NCI-H1694 (cell line): Measurements from ENCODE around the gene RUVBL2.
A peak's percentile ranks its signal among the peaks of the same experiment; 100 is the strongest.

Experiments
- DNase-seq: peaks from one replicate; lab custom pipeline; 2025; lab: John Stamatoyannopoulos, UW

Gene RUVBL2

DNA sequence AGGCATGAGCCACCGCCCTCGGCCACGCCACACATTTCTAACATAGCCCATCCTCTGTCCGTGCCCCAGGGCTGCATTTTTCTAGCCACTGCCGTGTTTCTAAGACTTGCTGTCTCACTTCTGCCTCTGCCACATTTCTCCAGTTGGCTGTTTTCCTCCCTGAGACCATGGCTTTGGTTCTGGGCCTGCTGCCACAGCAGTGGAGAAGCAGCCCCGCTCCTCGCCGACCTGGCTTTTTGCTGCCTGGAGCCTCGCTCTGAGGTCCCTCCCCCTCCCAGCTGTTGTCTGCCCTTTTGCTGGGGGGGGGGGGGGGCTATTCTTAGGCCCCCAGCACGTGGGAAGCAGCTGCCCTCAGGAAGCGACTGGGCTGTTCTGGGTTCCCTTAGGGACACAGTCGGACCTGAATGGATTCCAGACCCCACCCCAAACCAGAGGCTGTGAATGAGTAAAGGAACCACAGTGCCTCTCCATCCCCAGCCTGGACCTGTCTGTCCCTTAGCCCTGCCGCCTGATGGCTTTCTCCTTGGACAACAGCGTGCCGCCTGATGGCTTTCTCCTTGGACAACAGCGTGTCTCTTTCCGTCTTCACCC, 3.9 kb upstream of the RUVBL2 start:
- no peak for DNase-seq

DNA sequence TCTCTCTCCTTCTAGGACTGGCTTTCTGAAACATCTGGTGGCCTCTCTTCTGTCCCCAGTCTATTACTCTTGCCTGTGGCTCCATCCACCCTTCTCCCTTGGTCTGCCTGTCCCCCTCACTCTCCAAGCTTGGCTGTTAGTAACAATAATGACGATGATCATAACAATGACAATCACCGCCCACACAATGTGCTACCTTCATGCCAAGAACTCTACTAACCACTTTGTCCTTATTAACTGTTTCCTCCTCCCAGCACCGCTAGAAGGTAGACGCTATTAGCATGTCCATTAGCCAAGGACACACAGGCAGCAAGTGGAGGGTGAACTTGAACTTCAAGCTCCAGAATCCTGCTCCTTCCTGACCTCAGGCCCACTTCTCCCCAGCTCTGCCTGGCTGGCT, 3.3 kb upstream of the RUVBL2 start:
- DNase-seq, result no peak

- no peak for DNase-seq
Measured at GRCh38 chr19:48991011-48991609, 2.6 kb upstream of the RUVBL2 start.

- no peak for DNase-seq
Measured at GRCh38 chr19:48991873-48992580, 1.7 kb upstream of the RUVBL2 start.

DNA sequence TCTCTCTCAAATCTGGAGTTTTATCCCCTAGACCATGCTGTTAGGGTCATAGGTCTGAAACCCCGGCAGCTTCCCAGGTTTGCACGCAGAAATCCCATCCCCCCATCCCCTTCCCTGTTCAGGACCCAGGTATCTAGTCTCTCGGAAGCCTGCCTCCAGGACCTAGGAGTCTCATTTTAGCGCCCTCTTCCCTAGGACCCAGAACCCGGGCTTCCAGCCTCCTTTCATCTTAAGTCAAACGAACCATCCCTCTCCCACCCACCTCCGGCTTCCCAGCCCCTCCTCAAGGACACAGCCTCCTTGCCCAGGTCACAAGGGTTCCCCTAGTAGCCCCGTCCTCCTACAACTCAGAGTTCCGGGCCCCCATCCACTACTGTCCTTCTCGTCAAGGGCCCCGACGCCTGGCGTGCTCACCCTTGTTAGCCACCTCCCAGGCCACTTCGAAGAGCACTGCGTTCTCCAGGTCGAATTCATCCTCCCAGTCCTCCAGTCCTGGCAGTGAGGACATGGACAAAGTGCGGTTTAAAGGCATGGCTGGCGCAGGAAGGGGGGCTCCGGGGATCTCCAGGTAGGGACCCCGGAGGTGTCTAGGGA, 1.0 kb upstream of the RUVBL2 start:
- DNase-seq, result no peak

DNA sequence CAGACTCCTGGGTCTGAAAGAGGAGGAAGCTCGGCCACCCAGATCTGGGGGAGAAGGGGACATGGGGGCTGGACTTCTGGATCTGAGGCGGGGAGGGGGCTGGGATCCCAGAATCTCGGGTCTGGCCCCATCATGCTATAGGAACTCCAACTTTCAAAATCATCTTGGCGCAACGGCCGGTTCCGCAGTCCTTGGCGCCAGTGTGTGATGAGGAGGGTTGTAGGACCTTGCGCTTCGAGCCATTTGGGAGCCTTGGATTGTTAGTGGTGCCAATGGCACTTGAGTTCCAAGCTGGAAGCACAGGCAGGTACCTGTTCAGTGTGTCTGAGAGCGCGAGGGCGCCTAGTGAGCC, 324 bp downstream of the RUVBL2 start:
- DNase-seq, result no peak

DNA sequence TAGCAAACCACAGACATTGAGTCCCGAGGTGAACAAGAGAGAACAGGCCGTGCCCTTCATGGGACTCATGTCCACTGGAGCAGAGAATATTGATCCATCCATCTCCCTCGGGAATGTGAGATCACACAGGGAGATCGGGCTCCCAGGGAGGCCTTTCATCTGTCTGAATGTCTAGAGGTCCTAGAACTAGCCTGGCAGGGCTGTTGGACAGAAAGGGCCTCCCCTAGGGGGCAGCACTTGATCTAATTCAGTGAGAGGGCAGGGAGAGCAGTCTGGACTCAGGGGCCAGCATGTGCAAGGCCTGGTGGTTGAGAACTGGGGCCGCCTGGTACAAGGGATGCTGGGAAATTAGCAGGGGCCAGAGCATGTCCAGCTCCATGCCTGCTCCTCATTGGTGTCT, 4.3 kb downstream of the RUVBL2 start:
- peak; percentile 51 for DNase-seq

DNA sequence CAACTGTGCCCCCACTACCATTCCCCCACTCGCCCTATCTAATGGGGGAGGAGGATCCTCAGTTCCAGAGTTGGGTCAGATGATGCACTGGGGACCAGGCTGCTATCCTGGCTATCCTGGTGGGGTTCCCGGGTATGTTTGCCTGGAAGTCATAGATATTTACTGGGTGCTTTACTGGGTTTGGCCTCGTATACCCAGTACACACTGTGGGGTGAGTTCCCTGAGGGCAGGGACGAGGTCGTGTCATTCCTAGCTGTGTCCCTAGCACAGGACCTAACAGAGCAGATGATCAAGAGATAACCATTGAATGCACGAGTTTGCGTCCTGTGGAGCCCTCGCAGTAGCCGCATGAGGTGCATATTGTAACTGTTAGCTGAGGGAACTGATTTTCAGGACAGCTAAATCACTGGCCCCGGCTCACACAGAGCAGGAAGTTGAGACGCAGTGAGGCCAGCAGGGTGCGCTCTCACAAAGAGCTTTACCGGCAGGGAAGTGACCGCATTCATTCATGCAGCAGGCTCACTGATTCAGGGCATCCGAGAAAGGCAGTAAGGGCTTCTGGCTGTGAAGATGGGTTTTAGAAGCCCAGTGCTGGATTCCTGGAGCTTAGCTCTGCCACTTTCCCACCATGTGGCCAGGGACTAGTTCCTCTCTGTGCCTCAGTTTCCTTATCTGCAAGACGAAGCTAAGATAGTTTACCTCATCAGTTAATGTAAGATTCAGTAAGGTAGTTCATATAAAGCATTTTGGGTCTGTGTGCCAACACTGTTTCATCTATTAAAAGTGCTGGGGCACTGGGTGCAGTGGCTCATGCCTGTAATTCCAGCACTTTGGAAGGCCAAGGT, 6.0 kb downstream of the RUVBL2 start:
- peak; percentile 68 for DNase-seq

GRCh38 chr19:49004133-49004532, 10.4 kb downstream of the RUVBL2 start:
- DNase-seq, result no peak

GRCh38 chr19:49004964-49005614, 11.4 kb downstream of the RUVBL2 start:
- DNase-seq, result no peak

- no peak for DNase-seq
Measured at GRCh38 chr19:49006905-49007304, 13.2 kb downstream of the RUVBL2 start.

DNA sequence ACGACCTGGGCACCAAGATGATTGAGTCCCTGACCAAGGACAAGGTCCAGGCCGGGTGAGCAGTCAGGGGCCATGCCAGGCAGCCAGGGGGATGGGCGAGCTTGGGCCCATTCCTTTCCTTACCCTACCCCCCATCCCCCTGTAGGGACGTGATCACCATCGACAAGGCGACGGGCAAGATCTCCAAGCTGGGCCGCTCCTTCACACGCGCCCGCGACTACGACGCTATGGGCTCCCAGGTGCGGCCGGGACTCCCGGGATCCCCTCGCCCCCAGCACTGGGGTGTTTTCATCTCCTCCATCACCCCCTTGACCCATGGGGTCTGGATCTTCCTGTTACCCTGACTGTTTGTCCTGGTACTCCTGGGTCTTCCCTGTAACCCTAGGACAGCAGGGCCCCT, 16.1 kb downstream of the RUVBL2 start:
- DNase-seq, result no peak

- no peak for DNase-seq
Measured at GRCh38 chr19:49010453-49010852, 16.8 kb downstream of the RUVBL2 start.

GRCh38 chr19:49011194-49011593, 17.5 kb downstream of the RUVBL2 start:
- no peak for DNase-seq

DNA sequence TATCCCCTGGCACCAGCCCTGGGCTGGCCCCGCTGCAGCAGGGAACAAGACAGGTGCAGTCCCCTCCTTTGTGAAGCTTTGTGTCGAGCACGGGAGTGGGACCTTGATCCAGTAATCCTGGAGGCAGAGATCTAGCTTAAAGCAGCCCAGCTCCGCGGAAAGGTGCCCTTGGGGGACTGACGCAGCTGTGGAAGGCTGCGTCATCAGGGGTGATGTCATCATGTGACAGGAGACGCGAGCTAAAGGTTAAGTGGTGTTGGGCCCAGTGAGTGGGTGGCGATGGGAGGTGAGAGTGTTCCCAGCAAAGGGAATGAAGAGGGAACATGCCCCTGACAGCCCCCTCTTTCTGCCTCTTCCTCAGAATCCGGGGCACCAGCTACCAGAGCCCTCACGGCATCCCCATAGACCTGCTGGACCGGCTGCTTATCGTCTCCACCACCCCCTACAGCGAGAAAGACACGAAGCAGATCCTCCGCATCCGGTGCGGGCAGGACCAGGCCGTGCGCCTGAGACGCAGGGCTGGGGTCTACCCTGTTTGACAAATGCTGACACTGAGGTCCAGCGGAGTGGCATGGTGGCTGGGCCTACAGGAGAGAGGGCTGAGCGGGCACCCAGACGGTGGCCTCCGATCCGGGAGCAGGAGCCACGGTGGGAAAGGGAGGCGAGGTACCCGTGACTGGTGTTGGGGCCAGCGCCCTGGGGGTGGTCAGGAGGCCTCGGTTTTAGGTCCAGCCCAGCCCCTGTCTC, 20.6 kb downstream of the RUVBL2 start:
- no peak for DNase-seq

DNA sequence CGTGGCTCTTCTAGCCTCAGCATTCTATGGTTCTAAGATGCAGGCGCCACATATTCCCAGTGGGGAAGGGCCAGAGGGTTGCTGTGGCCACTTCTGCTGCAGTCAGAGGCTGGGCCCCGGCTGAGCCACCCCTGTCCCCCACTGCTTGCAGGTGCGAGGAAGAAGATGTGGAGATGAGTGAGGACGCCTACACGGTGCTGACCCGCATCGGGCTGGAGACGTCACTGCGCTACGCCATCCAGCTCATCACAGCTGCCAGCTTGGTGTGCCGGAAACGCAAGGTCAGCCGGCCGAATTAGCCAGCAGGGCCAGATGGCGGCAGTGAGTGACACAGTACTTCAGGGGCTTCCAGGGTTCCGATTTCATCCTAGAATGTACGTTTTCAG, 21.2 kb downstream of the RUVBL2 start:
- no peak for DNase-seq

DNA sequence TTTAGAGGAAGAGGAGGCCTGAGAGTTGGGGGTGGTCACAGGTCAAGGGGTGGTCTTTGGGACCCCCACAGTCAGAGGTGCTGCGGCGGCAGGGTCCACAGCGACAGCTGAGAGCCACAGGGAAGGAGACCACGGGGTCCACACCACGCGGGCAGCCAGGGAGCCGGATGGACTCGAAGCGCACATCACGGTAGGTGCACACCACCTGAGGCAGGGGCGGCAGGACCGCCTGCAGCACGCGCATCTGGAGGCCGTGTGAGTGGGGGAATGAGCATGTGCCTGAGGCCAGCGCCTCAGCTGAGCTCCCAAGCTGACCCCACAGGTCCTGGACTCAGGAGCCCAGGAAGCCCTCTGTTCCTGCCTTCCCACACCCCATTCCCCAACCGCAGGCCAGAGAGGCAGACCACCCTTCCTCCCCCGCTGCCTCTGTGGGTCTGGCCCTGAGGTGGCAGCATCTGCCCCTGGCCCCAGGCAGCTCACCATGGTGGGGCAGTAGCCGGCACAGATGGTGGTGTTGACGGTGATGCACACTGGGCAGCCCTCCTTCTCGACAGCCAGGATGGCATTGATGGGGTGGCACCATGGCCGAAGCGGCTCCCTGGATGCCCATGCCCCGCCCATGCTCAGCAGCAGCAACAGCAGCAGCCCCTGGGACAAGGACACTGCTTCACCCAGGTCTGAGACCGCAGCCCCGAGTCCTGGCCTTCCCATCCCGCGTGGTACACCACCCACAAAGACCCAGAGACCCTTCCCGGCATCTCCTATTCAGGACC, 22.6 kb downstream of the RUVBL2 start:
- no peak for DNase-seq

GRCh38 chr19:49017041-49017665, 23.5 kb downstream of the RUVBL2 start, which contains the start of gene LHB:
Gene LHB (minus strand): TSS chr19:49017091. CDS start chr19:49017081, 10 bp downstream.
- DNase-seq, result no peak

DNA sequence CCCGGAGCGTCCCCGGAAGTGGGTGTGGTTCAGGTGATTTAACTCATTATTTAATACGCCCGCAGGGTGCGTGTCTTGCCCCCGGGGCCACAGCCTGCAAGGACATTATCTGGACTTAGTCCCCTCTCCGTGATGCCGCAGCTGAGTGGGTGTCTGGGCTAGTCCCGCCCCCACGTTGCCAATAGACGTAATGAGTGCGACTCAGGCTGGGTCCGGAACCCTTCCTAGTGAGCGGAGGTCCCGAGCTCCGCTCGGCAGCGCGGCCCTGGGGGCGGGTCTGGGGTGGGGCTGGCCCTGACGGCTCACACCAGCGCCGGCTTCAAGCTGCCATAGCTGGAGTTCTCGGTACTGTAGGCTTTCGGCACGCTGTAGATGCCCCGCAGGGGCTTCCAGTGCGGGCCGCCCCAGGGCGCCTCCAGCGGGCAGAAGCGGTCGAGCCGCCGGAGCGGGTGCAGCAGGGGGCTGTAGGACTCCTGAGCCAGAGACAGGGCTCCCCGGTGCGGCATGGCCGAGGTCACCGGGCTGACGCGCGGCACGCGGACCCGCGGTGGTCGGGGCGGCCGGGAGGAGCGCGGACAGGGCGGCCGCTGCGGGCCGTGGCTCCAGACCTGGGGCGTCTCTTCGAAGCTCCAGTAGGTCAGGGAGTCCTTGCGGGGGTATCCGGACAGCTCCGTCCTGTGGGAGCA, 24.1 kb downstream of the RUVBL2 start:
- DNase-seq, result peak; percentile 46
